ENCODE results near the gene PLEKHM3. TPM values are rescaled to one million over a fixed set of nuclear protein-coding genes. Genes with fewer than 3 reads are reported as not detected.

The PLEKHM3 gene
- total RNA-seq, 2 donors from 2014 or later, result 14.0 to 15.2 TPM

GRCh38 chr2:207988975-207989374 lies 36.4 kb downstream of the PLEKHM3 start:
- no peak overlapping the region for H3K4me3 ChIP-seq
- intact Hi-C loops (cut with DNase I), result no loop called here
- no peaks in the 10 kb centered on the region for H3K36me3 ChIP-seq (replicated peaks in 1 of 2; ENCODE audit: insufficient read depth in 1 of 2, low read depth in 2 of 2)
- no peak for ATAC-seq
- H3K9me3 ChIP-seq, result no peaks in the 10 kb centered on the region
- no peak for TF ChIP-seq POLR2A (IDR thresholded peaks at IDR 0.05)
- TF ChIP-seq CTCF (IDR thresholded peaks at IDR 0.05), result no peak
- WGBS, 2 donors, result 86 to 91% methylated on average over 3 of the region's 3 CpGs
- no peak overlapping the region for H3K27ac ChIP-seq
- H3K27me3 ChIP-seq, result no peaks in the 10 kb centered on the region
- DNase-seq, result no peak
- peaks cover 18% of the 10 kb centered on the region for H3K4me1 ChIP-seq

- Histone ChIP-seq H3K36me3 (replicated peaks in 1 of 2; ENCODE audit: insufficient read depth in 1 of 2, low read depth in 2 of 2) (no peaks in the 10 kb centered on the region), H3K9me3 (no peaks in the 10 kb centered on the region), H3K4me3 (no peak overlapping the region), H3K27ac (no peak overlapping the region), H3K27me3 (no peaks in the 10 kb centered on the region), H3K4me1 (peaks cover 18% of the 10 kb centered on the region)
- intact Hi-C loops (cut with DNase I), result no loop called here
- ATAC-seq, result no peak
- WGBS, 2 donors, result 88 to 96% methylated on average over 4 of the region's 4 CpGs
- no peak for TF ChIP-seq CTCF (IDR thresholded peaks at IDR 0.05)
- TF ChIP-seq POLR2A (IDR thresholded peaks at IDR 0.05), result no peak
- DNase-seq, result no peak
These were observed 38.2 kb downstream of the PLEKHM3 start for GRCh38 chr2:207987025-207987716.

GRCh38 chr2:207984765-207985480 lies 40.4 kb downstream of the PLEKHM3 start:
- WGBS, 2 donors, result 81 to 98% methylated on average over 3 of the region's 3 CpGs
- Histone ChIP-seq H3K36me3 (replicated peaks in 1 of 2; ENCODE audit: insufficient read depth in 1 of 2, low read depth in 2 of 2) (no peaks in the 10 kb centered on the region), H3K27me3 (no peaks in the 10 kb centered on the region), H3K4me3 (no peak overlapping the region), H3K4me1 (no peaks in the 10 kb centered on the region), H3K9me3 (no peaks in the 10 kb centered on the region), H3K27ac (no peak overlapping the region)
- intact Hi-C loops (cut with DNase I), result no loop called here
- ATAC-seq (no peak), DNase-seq (no peak)
- no peak for TF ChIP-seq POLR2A (IDR thresholded peaks at IDR 0.05)
- no peak for TF ChIP-seq CTCF (IDR thresholded peaks at IDR 0.05)

- Histone ChIP-seq H3K36me3 (replicated peaks in 1 of 2; ENCODE audit: insufficient read depth in 1 of 2, low read depth in 2 of 2) (no peaks in the 10 kb centered on the region), H3K9me3 (no peaks in the 10 kb centered on the region), H3K4me1 (no peaks in the 10 kb centered on the region), H3K4me3 (no peak overlapping the region), H3K27me3 (no peaks in the 10 kb centered on the region), H3K27ac (no peak overlapping the region)
- no peak for TF ChIP-seq POLR2A (IDR thresholded peaks at IDR 0.05)
- TF ChIP-seq CTCF (IDR thresholded peaks at IDR 0.05), result no peak
- intact Hi-C loops (cut with DNase I), result no loop called here
- WGBS, 2 donors, result 82 to 83% methylated on average over 2 of the region's 2 CpGs
- DNase-seq (no peak), ATAC-seq (no peak)
These were observed 41.7 kb downstream of the PLEKHM3 start for GRCh38 chr2:207983641-207984042.
